Head of caudate nucleus (tissue), 42 donors: Measurements from ENCODE around the gene AKNA.
"Not testable (repeated sequence)": the region's sequence is repeated elsewhere in the genome, so short reads cannot be mapped to it uniquely, and the experiment has no call there.

Source experiments
- DNase-seq, 42 donors: peaks; one replicate each; pipeline versions ENCODE4 v3.0.0 to v3.0.0-alpha.2; 2020 to 2021; ENCODE audit warnings: mixed read lengths in 7 of 42
- intact Hi-C: fragments of 100-400 bp; cut with DNase I; formaldehyde crosslinking; loops from one replicate; pipeline ENCODE4 v1.15.0; 2022

The AKNA gene

DNA sequence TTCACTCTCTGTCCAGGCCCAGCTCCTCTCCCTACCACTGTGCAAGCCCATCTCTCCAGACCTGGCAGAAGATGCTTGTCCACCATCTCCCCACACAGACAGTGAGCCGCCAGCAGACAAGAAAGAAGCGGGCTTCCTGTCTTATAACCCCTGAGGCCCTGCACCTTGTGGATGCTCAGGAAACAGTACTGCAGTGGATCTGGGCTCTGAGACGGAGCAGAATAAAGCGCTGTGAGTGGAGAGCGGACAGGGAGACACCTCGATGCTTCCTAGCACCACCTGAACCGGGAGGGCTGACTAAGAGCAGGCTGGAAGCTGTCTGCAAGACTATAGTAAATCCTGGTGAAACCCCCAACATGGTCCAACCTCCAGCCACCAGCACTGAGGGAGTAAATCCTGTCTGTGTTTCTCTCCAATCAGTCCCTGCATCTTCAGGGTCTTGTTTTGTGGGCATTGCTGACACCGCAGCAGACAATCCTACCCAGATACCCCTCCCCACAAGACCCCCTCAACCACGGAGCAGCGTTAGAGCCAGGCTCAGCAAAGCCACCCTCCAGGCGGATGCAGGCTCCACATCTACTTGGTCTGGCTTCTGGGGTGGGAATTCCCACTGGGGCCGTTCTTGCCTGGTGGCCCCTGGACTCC is 39.4 kb downstream of the AKNA start:
- DNase-seq, result no peak
- intact Hi-C loops, result no loop called here

DNA sequence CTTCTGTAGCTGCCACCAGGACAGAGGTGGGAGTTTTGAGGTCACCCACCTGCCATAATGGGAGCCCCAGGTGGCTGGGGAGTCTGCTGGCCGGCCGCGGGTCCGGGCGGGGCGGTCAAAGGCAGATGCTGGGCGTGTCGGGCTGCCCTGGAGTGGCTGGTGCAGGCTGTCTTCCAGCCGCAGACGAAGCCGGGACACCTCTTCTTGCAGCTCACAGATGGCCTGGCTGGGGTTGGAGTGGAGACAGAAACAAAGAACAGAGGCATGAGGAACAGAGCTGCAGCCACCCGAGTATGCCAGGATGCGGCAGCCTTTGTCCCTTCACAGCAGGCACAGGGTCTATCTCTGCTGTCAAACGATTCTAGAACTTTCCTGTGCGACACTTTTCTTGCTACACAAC is 40.1 kb downstream of the AKNA start:
- intact Hi-C loops, result no loop called here
- peak; percentile 50 to 91 (median 80) for DNase-seq

DNA sequence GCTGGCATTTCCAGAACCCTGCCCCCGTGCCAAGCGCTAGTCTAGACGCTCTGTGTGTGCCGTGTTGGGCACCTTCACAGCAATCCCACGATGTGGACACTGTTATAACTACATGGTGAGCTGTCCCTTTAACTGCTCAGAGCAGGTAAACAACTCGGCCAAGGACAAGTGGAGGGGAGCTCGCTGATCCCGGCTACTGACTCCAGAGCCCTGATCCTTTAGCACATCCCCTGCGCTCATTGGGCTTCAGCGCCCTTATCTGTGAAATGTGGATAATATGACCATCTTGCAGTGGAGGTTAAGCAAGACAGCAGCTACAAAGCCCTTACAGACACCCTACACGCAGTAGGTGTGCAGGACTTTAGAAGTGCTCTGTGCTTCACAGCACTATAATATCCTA is 41.6 kb downstream of the AKNA start:
- DNase-seq, result no peak
- intact Hi-C loops, result no loop called here

DNA sequence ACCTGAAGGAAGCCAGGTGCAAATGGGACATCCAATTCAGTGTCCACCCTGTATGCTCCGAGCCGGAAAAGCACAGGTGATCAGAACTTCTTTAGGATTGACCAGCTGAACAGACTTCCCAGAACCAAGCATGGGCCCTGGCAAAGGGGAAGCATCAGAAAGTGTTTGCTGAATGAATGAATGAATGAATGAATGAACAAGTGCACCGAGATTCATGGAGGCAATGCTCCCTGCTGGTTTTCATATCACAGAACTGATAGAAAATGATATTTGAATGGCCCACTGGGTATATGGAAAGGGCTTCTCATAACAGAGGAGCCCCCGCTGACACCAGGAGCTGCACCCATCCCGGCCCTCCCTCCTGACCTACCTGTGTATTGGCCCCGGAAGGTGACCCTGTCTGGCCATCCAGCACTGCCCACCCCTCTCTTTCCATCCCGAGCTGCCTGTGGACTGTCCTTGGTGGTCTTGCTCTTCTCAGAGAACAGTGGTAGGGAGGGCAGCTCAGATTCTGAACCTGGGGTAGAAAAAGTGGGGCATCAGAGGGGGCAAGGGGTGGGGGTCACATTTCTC is 42.2 kb downstream of the AKNA start:
- DNase-seq, result no peak
- intact Hi-C loops, result no loop called here

DNA sequence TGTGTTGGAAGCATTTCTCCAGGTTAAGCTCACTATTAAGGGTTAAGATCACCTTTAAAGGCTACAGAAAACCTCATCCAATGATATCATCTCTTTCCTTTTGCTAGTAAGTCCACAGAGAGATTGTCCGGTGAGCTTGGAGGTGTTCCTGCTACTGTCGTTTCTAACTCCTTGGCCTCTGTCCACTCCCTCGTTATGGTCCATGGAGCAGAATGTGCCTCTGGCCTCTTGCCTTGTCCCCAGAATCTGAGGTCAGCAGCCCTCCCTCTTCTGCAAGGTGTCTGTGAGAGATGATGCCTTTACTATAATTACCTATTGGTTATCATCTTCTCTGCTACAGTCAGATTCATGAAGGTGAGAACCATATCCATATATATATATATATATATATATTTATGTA is 43.1 kb downstream of the AKNA start:
- no peak for DNase-seq
- intact Hi-C loops, result no loop called here

DNA sequence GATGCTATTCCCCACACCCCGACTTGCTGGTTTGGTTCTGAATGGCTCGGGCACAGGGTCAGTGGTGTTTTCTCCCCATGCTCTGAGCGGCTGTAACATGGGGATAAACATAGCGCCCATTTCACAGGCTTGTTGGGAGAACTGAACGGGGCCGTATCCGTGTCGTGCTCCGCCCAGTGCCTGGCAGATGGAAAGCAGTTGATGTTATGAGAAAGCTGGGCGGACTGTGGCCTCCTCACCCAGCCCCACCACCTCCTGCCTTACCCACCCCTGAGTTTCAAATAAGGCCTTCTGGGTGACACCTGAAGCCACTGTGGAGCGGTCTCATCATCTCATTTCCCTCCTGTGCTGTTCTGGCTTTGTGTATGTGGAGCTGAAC is 43.6 kb downstream of the AKNA start:
- intact Hi-C loops, result no loop called here

DNA sequence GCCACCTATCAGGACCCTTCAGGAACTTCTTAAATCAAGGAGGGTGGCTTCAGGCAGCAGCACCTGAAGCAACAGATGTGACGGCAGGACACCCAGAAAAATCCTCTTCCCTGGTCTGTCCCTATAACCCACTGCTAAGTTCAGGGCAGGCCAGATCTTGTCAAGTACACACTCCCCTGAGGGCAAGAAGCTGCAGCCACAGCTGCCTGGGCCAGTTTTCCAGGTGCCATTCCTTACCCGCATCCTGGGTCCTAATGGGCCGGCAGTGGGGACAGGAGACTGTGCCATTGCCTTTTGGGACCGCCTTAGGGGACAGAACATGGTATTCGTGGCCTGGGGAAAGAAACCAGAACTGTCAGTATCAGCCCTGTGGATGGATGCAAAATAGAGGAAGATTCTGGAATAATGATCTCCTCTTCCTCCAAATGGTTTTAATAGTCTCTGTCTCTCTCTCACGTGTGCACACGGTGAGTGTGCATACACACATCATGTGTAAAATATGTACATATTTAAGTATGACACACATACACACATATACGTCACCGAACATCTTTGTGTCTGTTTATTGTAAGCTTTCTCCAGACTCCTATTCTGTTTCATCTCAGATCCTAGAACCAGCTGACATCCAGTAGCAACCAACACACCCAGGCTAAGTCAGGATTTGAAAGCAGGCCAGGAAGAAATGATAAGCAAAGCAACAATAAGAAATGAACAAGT is 44.2 kb downstream of the AKNA start:
- no peak for DNase-seq
- intact Hi-C loops, result no loop called here

More for the DNA sequence above, 43.6 kb downstream of the AKNA start:
- no peak for DNase-seq

DNA sequence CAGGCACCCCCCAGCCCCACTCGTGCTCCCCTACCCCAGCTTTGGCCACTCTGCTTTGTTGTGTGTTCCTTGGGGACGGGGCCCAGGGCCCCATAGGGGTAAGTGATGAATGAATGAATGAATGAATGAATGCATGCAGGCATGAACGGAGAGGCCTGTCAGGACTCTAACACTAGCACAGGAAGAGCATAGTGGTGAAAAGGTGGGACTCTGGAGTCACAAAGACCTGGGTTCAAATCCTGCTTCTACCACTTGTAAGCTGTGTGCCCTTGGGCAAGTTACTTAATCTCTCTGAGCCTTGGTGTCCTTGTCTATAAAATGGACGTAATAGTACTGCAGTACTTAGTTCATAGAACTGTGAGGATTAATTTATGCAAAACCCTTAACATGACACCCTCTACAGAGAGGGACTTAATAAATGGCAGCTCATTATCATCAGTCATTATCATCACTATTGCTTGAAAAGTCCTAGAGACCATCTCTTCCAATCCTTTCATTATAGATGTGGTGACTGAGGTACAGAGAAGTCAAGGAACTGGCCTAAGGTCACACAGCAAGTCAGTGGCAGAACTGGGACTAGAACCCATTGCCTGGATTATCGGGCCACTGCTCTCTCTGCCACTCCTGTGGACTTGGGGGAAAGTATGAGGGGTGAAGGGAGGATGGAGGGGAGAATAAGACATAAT is 44.9 kb downstream of the AKNA start:
- no peak for DNase-seq
- intact Hi-C loops, result no loop called here

DNA sequence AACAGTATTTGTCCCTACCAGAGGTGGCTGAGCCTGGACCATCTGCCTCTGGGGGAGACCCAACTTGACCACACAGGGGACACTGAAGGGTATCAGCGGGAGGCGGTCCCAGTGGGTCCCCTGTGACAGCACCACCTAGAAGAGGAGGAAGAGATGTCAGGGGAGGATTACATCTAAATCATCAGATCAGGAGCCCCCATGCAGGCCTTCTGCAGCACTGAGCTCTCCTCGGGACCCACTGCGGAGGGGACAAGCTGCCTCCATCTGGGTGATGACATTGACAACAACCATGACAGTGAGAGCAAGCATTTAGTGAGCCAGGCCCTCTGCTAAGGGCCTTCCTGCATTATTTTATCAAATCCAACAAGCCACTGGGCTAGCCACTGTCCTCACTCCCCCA is 45.8 kb downstream of the AKNA start:
- intact Hi-C loops, result no loop called here
- DNase-seq, result no peak

DNA sequence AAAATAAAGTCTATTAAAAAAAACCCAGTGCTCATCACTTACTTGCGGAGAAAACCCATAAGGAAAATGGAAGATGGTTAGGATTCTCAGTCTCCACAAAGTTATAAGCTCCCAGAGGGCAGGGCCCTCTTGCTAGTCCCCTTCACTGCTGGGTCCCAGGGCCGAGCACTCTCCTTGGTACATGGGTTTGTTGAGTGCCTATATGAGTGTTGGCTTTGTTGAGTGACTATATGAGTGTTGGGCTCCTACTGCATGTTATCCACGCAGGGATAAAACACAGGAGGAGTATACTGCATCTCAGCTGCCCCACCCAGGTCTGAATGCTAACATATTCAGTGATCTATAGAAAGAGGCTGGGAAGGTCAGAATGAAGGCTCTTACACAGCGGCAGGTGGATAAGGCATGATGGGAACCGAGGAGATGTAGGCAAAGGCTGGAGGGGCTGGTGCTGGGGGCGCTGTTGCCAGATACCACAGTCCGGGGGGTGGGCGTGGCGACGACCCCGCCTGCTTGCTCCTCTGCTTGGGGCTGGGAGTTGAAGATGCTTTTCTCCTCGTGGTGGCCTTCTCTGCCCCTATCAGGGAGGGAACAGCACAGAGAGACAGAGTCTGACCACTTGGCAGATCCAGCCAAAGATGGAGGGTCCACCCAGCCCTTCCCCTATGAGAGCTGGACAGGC is 46.5 kb downstream of the AKNA start:
- intact Hi-C loops, result no loop called here
- no peak for DNase-seq

DNA sequence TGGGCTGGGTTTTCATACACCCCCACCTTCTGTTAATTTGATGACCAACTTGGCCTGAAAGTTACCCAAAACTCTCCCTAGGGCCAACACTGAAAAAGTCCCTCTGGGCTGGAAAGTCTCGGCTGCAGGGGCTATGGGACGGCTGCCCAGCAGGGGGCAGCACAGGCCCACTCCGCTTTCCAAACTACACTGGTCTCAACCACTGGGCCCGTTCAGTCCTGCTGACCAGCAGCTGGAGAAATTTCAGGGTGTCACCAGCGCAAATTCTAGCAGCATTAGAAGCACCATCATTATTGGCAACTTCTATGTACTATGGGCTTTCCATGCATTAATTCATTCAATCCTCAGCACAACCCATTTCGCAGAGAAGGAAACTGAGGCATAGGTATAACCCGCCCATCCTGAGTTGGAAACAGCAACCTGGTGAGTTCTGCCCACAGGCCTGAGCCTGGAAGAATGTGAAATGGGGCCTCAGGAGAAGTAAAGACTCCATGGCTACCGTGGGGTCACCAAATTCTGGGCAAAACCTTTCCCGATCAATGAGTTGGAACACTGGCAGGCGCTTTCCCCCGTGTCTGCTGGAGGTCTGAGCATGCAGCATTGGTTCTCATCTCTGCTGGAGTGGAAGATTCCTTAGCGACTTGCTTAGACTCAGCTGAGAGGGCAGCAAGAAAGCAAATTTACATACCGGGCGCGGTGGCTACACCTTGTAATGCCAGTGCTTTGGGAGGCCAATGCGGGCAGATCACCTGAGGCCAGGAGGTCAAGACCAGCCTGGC is 48.5 kb downstream of the AKNA start:
- peak in 38 of 42 donors; percentile 22 to 83 (median 62) for DNase-seq
- intact Hi-C loops, result no loop called here

DNA sequence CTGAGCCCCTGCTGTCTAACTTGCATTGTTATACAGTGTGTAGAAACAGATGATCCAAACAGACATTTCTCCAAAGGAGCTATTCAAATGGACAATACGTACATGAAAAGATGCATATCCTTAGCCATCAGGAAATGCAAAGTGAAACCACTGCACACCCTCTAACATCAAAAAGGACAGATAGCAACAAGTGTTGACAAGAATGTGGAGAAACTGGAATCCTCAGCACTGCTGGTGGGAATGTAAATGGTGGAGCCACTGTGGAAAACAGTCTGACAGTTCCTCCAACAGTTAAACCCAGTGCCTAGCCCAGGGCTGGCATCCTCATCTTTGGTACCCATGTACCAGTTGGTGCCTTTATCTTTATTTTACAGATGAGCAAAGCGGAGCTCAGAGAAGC is 49.6 kb downstream of the AKNA start:
- intact Hi-C loops, result no loop called here
- DNase-seq, result no peak

DNA sequence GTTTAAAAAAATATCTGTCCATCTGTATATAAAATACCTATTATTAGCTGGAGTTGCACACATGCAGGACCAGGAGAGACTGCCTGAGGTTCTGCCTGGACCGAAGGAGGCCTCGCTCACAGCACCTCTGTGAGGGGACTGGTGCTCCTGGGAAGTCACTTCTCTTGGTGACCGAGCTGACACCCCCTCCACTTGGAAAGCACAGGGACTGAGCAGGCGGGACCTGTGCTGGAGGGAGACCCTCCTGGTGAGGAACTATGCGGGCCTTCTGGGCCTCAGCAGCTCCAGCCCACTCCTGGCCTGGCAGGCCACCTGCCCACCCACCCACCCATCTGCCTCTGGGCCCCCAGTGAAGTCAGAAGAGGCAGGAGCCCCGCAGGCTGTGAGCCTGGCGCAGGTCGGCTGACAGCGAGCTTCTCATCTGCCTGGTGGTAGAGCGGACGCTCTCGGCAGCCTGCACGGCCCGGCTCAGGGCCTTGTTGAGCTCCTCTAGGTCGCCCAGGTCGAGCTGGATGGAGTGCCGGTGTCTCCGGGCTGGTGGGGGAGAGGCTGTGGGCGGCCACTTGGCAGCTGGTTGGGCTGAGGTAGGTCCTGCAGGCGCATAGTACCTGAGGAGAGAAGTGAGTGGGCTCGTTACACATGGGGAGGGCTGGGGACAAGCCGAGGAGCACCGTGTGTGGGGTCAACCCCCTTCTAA is 50.9 kb downstream of the AKNA start:
- intact Hi-C loops, result no loop called here
- DNase-seq, result no peak

DNA sequence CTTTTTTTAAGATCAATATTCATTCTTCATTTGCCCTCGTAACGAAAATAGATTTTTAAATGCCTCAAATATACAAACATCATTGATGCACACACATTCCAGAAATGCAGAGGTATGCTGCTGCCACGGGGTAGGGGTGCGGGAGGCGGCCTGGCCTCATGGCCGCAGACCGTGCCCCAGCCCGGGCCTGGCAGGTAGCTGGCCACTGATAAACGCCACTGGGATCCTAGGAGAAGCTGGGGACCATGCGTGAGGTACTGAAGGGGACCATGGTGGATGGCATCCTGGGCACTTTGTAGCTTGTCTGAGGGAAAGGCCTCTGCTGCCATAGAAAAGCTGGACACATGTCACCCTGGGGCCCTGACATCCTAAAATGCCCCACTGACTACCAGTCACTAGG is 51.6 kb downstream of the AKNA start:
- intact Hi-C loops, result no loop called here
- DNase-seq, result no peak

DNA sequence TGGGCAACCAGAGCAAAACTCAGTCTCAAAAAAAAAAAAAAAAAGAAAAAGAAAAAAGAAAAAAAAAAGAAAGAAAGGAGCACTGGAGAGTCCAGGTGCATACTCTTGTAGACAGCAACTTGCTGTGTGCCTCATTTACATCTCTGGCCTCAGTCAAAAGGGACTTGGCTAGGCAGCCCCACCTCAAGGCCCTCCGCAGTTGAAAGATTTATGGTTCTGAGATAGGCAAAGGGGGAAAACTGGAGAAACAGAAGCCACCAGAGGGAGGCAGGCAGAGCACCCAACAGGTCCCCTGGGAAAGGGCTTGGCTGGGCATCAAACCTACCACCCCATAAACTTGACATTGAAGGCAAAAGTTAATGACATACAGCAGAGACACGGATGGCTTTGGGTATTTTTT is 52.0 kb downstream of the AKNA start:
- intact Hi-C loops, result no loop called here
- DNase-seq, result no peak

DNA sequence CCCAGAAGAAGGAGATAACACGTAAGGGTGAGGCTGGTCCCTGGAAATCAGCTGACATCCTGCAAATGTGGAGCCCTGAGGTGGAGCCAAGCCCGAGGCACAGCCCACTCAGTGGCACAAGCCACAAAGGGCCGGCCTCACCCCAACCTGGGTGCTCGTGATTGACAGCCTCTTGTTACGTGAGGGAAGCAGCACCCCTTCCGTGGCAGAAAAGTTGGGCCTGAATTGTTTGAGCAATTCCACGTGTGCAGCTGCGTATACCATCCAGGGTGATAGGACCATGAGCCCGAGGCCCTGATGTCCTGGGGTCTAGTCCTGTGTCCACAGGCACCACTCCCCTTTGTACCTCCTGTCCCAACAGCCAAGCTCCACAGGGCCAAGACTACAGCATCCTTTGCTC is 53.3 kb downstream of the AKNA start:
- intact Hi-C loops, result no loop called here
- no peak for DNase-seq

DNA sequence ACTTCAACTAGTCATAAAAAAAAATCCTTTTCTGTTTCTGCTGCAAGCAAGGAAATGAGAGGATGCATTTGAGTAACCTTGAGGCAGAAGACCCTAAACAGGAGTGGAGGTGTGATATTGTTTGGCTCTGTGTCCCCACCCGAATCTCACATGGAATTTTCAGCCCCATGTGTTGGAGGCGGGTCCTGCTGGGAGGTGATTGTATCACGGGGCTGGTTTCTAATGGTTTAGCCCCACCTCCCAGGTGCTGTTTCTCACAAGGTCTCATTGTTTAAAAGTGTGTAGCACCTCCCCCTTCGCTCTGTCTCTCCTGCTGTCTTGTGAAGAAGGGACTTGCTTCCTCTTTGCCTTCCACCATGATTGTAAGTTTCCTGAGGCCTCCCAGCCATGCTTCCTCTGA is 54.1 kb downstream of the AKNA start:
- DNase-seq, intact Hi-C loops: not testable (repeated sequence)

DNA sequence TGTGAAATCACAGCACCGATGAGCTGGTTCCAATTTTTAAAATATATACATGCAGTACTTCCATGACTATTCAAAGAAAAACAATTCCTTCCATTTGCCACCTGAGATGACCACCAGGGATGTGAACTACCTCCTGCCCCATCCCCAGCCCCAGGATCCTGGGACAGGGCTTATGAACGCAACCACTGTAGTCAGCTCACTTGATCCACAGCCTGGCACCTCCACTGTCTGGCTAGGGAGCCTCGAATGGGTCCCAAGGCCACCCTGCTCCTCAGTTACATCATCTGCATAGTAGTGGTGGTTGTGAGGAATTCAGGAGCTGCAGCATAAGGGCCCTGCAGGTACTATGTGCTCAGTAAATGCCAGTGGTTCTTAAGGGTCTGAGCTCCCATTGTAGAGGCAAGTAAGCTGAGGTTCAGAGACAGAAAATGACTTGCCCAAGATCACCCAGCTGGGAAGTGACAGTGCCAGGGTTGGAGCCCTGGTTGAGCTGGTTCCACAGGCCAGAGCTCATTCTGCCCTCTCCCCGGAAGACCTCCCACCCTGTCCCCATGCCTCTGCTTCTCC is 55.2 kb downstream of the AKNA start:
- intact Hi-C loops, result not testable (repeated sequence)

More for the DNA sequence above, 55.2 kb downstream of the AKNA start:
- not testable (repeated sequence) for DNase-seq
